ENCODE measurements around the gene FOXB1.

FOXB1 gene

DNA sequence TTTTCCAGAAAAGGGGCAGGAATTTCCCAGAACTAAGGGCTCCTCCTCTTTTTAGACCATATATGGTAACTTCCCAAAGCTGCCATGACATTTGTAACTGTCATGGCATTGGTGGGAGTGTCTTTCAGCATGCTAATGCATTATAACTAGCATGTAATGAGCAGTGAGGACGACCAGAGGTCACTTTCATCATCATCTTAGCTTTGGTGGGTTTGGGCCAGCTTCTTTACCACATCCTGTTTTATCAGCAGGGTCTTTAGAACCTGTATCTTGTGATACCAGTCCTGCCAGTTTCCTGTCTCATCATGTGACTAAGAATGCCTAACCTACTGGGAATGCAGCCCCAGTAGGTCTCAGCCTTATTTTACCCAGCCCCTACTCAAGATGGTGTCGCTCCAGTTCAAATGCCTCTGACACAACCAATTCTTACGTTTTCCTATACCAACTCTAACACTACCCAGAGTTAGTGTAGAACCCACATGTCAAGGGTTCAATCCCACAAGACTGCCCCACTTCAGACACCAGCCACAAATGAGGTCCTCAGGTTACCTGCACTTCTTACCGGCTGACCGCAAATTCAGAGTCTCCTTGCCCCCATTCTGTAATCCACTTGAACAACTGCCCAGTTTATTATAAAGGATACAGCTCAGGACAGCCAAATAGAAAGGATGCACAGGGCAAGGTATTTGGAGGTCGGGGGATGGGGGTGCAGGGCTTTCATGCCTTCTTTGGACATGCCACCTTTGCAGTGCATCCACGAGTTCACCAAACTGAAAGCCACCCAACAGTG, 17.7 kb downstream of the FOXB1 start:
- no peak for DNase-seq

DNA sequence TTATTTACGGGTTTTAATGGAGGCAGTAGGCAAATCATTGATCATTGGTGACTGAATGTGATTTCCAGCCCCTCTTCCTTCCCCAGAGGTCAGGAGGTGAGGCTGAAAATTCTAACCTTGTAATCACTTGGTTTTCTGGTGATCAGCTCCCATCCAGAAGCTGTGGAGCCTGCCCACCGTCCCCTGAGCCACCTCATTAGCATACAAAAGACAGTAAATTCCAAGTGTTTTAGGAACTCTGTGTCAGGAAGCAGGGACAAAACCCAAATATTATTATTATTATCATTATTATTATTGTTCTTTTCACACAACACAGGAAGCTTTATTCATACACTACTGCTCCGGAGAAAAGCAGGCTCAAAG, 18.2 kb downstream of the FOXB1 start:
- no peak for DNase-seq

- no peak for DNase-seq
Measured at GRCh38 chr15:60026555-60026954, 22.4 kb downstream of the FOXB1 start.

- DNase-seq: peak in 1 of 2 experiments; percentile 14
Measured at GRCh38 chr15:60035344-60035743, 31.2 kb downstream of the FOXB1 start.

DNA sequence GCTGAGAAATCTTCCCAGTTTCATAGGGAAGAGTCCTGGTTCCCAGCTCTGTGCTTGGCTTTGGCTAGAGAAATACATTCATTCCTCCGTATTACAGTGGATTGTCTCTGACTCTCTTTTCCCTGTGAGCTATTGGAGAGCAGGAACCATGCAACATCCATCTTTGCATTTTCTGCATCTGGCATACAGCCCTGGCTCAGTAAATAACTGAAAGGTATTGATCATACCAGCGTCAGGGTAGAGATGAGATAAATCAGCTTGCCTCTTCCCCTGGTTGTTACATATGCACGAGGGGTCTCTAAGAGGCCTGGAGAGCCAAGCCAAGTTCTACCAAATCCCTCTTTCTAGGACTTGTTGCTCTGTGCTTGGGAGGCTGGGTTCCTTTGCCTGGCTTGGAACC, 35.2 kb downstream of the FOXB1 start:
- DNase-seq: no peak

GRCh38 chr15:60043744-60044435, 39.8 kb downstream of the FOXB1 start:
- no peak for DNase-seq

DNA sequence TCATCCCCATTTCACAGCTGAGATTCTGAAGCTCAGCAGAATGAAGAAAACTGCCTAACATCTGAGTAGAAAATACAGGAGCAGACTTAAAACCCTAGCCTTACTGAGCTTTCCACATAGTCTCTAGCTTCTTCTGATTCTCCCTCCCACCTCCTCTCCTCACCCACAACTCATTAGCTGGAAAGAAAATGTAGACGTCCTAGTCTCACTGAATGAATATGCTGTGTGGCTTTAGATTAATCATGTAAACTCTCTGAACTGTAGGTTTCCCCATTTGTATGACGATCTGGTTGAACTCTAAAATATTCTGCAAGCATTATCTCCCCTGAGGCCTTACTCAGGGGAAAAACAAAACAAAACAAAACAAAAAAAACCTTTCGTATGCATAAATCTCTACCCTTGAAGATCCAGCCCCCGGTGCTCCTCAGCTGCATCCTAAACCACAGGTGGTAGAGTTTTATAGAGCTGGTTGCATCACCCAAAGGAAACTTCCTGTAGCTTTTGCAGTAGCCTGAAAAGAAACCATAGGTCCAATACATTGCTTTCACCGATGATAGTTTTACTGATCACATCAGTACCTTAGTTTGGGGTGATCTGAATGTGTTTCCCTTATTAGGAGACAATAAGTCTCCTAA, 40.6 kb downstream of the FOXB1 start:
- no peak for DNase-seq

DNA sequence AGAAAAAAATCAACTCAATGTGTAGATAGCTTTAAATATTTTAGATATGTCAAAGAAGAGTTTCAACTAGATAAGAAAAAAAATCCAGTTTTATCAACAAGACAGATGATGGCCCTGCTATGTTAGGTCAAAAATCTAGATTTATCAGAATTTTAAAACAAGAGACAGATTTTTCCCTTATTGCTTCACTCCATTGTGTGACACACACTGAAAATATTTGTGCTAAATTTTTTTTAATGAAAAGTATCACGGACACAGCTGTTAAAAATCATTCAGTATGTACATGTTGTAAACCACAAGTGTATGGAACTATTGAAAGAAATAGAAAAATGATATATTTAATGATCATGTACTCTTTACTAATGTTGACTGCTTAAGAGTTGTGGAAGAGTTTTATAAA, 43.6 kb downstream of the FOXB1 start:
- DNase-seq: no peak

DNA sequence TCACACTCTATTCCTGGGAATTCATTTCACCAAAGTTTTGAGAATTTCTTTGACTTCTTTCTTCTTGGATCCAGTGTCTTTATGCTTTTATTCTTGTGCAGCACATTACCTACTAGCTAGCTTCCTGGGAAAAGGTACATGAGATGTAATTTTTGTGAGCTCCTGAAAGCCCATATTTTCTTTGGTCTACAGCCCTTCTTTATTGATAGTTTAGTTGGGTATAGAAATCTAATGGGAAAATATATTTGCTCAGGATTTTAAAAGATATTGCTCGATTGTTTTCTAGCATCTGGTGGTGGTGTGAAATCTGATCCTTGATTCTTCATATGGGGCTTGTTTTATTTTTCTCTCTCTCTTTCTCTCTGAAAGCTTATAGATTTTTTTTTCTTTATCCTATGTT, 45.8 kb downstream of the FOXB1 start:
- no peak for DNase-seq

DNA sequence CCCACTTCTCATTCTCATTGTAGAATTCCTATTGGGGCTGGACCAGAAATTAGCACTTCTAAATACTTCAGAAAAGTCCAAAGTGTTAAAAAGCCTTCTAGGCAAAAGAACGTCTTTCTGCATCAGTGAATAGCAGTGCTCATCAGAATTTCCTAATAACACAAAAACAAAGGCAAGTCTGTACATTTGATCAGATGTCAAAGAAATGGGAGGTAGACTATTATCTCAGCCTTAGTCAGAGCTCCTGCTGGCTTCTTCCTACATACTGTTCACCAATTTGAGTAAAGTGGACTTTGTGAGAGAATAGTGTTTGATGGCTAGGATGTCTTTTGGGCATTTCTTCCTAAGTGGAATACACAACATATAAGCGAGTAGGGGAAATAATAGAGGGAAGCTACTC, 48.7 kb downstream of the FOXB1 start:
- DNase-seq: no peak

GRCh38 chr15:60054472-60054871, 50.4 kb downstream of the FOXB1 start:
- no peak for DNase-seq

All from SHP77 (cell line).